Measurements from ENCODE around the gene ZDHHC7. TPM values are rescaled to one million over a fixed set of nuclear protein-coding genes. Genes with fewer than 3 reads are reported as not detected.

Gene ZDHHC7
- total RNA-seq, 4 donors from 2014 or later, result 24.8 to 89.1 (median 69.6) TPM

GRCh38 chr16:84932681-84933080, 78.7 kb downstream of the ZDHHC7 start:
- Histone ChIP-seq H3K27ac (no peak overlapping the region), H3K4me1 (peaks cover 0 to 12% (median 0%) of the 10 kb centered on the region in 4 donors), H3K27me3 (no peaks in the 10 kb centered on the region), H3K36me3 (no peaks in the 10 kb centered on the region), H3K4me3 (no peak overlapping the region), H3K9me3 (no peaks in the 10 kb centered on the region)
- TF ChIP-seq POLR2A (IDR thresholded peaks at IDR 0.05), result no peak
- TF ChIP-seq, protein P1, sequence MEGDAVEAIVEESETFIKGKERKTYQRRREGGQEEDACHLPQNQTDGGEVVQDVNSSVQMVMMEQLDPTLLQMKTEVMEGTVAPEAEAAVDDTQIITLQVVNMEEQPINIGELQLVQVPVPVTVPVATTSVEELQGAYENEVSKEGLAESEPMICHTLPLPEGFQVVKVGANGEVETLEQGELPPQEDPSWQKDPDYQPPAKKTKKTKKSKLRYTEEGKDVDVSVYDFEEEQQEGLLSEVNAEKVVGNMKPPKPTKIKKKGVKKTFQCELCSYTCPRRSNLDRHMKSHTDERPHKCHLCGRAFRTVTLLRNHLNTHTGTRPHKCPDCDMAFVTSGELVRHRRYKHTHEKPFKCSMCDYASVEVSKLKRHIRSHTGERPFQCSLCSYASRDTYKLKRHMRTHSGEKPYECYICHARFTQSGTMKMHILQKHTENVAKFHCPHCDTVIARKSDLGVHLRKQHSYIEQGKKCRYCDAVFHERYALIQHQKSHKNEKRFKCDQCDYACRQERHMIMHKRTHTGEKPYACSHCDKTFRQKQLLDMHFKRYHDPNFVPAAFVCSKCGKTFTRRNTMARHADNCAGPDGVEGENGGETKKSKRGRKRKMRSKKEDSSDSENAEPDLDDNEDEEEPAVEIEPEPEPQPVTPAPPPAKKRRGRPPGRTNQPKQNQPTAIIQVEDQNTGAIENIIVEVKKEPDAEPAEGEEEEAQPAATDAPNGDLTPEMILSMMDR (IDR thresholded peaks at IDR 0.05), result no peak
- no peak for DNase-seq

- TF ChIP-seq POLR2A (IDR thresholded peaks at IDR 0.05), result no peak
- TF ChIP-seq, protein P1 (IDR thresholded peaks at IDR 0.05), result no peak
- Histone ChIP-seq H3K9me3 (no peaks in the 10 kb centered on the region), H3K4me1 (peaks cover 0 to 12% (median 0%) of the 10 kb centered on the region in 4 donors), H3K27ac (no peak overlapping the region), H3K36me3 (no peaks in the 10 kb centered on the region), H3K27me3 (no peaks in the 10 kb centered on the region), H3K4me3 (no peak overlapping the region)
- no peak for DNase-seq
Measured at GRCh38 chr16:84931506-84931905, 79.8 kb downstream of the ZDHHC7 start.

- Histone ChIP-seq H3K27ac (no peak overlapping the region), H3K4me1 (peaks cover 0 to 12% (median 0%) of the 10 kb centered on the region in 4 donors), H3K4me3 (no peak overlapping the region), H3K27me3 (no peaks in the 10 kb centered on the region), H3K36me3 (no peaks in the 10 kb centered on the region), H3K9me3 (no peaks in the 10 kb centered on the region)
- no peak for DNase-seq
- TF ChIP-seq, protein P1 (IDR thresholded peaks at IDR 0.05), result no peak
- no peak for TF ChIP-seq POLR2A (IDR thresholded peaks at IDR 0.05)
Measured at GRCh38 chr16:84931107-84931494, 80.2 kb downstream of the ZDHHC7 start.

GRCh38 chr16:84930298-84931106, 80.8 kb downstream of the ZDHHC7 start:
- H3K27me3 ChIP-seq, result no peaks in the 10 kb centered on the region
- peak overlapping the region in 1 of 4 donors; percentile 52 for H3K27ac ChIP-seq
- no peaks in the 10 kb centered on the region for H3K36me3 ChIP-seq
- TF ChIP-seq, protein P1 (IDR thresholded peaks at IDR 0.05), result no peak
- TF ChIP-seq POLR2A (IDR thresholded peaks at IDR 0.05), result no peak
- H3K4me1 ChIP-seq, result peaks cover 0 to 12% (median 0%) of the 10 kb centered on the region in 4 donors
- no peaks in the 10 kb centered on the region for H3K9me3 ChIP-seq
- no peak overlapping the region for H3K4me3 ChIP-seq
- DNase-seq, result no peak

GRCh38 chr16:84929421-84930297, 81.7 kb downstream of the ZDHHC7 start:
- Histone ChIP-seq H3K4me1 (peaks cover 0 to 17% (median 0%) of the 10 kb centered on the region in 4 donors), H3K27ac (peak overlapping the region in 2 of 4 donors; percentile 24 to 52), H3K4me3 (no peak overlapping the region), H3K9me3 (no peaks in the 10 kb centered on the region), H3K27me3 (no peaks in the 10 kb centered on the region), H3K36me3 (no peaks in the 10 kb centered on the region)
- TF ChIP-seq, protein P1 (IDR thresholded peaks at IDR 0.05), result no peak
- TF ChIP-seq POLR2A (IDR thresholded peaks at IDR 0.05), result no peak
- no peak for DNase-seq
